Measurements from ENCODE around the gene EFCAB13. TPM values are rescaled to one million over a fixed set of nuclear protein-coding genes. Genes with fewer than 3 reads are reported as not detected.

EFCAB13 gene
- total RNA-seq, 3 donors from 2014 or later = 2.7 to 15.3 (median 4.7) TPM

DNA sequence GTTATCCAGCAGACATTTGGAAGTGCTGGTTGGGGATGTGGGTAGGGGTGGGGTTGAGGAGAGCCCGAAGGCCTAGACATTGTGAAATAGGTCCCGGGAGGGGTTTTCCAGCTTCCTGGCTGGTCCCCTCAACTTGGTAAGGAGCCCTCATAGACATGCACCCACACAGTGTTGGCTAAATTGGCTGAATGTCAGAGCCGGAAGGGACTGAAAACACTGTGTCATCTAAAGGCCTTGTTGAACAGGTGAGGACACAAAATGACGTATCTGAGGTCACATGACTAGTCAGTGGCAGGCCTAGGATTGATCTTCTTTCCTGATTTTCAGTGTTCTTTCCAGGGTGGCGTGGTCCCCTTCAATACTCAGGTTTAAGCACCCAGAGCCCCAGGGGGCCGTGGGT is 42.5 kb upstream of the EFCAB13 start:
- intact Hi-C loops (cut with DNase I, micrococcal nuclease) = no loop called here
- H3K4me1 ChIP-seq (ENCODE audit: low read depth) = peaks cover 12% of the 10 kb centered on the region
- H3K9me3 ChIP-seq = no peaks in the 10 kb centered on the region
- DNase-seq = no peak
- no peak overlapping the region for H3K4me3 ChIP-seq
- TF ChIP-seq, protein P1, sequence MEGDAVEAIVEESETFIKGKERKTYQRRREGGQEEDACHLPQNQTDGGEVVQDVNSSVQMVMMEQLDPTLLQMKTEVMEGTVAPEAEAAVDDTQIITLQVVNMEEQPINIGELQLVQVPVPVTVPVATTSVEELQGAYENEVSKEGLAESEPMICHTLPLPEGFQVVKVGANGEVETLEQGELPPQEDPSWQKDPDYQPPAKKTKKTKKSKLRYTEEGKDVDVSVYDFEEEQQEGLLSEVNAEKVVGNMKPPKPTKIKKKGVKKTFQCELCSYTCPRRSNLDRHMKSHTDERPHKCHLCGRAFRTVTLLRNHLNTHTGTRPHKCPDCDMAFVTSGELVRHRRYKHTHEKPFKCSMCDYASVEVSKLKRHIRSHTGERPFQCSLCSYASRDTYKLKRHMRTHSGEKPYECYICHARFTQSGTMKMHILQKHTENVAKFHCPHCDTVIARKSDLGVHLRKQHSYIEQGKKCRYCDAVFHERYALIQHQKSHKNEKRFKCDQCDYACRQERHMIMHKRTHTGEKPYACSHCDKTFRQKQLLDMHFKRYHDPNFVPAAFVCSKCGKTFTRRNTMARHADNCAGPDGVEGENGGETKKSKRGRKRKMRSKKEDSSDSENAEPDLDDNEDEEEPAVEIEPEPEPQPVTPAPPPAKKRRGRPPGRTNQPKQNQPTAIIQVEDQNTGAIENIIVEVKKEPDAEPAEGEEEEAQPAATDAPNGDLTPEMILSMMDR (IDR thresholded peaks at IDR 0.05) = no peak
- ATAC-seq = no peak
- H3K36me3 ChIP-seq (ENCODE audit: low read depth) = no peaks in the 10 kb centered on the region

DNA sequence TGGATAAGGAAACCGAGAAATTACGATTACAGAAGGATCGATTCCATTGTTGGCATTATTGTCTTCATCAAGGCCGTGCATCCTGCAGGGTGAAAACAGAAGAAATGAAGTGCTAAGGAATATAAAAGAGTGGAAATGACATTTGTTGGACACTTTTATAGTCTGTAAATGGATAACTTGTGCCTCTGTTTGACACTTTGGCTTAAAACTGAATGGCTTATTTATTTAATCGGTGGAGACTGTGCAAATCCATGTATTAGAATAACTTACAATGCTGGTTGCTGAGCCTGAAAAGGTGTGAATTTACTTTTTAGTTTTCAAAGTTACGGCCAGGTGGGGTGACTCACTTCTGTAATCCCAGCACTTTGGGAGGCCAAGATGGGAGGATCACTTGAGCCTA is 38.8 kb upstream of the EFCAB13 start:
- DNase-seq (no peak), ATAC-seq (no peak)
- intact Hi-C loops (cut with DNase I, micrococcal nuclease) = no loop called here
- H3K4me3 ChIP-seq = no peak overlapping the region
- no peaks in the 10 kb centered on the region for H3K9me3 ChIP-seq
- H3K4me1 ChIP-seq (ENCODE audit: low read depth) = no peaks in the 10 kb centered on the region
- no peaks in the 10 kb centered on the region for H3K36me3 ChIP-seq (ENCODE audit: low read depth)
- TF ChIP-seq, protein P1 (IDR thresholded peaks at IDR 0.05) = no peak

DNA sequence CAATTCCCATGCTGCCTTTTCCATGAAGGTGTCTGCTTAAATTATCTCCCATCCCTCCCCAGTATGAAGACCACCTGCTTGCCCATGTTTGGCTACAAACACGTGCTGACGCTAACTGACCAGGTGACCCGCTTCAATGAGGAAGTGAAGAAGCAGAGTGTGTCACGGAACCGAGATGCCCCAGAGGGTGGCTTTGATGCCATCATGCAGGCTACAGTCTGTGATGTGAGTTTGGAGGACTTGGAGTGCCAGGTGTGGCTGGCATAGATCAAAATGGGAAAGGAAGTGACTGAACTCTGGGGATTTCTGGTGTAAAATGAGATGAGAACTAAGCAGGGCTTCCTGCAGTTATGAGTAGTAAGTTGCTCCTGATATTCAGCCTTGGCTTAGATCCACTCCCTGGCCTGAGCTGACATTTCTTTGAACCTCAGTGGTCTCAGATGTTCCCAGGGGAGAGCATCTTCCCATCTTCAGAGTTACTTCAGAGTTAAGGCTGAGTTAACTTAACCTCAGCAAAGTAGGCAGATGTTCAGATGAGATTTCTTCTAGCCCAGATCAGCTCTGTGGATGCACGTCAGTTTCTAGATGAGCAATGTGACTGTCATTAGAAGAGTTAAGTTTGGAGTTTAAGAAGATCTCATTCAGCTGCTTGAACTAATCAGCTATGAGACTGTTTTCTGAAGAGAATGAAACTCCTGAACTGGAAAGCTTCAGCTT is 37.4 kb upstream of the EFCAB13 start:
- ATAC-seq (peak; percentile 30), DNase-seq (no peak)
- Histone ChIP-seq H3K36me3 (ENCODE audit: low read depth) (no peaks in the 10 kb centered on the region), H3K9me3 (no peaks in the 10 kb centered on the region), H3K4me3 (no peak overlapping the region), H3K4me1 (ENCODE audit: low read depth) (no peaks in the 10 kb centered on the region)
- TF ChIP-seq, protein P1 (IDR thresholded peaks at IDR 0.05) = no peak
- intact Hi-C loops (cut with DNase I, micrococcal nuclease) = no loop called here

DNA sequence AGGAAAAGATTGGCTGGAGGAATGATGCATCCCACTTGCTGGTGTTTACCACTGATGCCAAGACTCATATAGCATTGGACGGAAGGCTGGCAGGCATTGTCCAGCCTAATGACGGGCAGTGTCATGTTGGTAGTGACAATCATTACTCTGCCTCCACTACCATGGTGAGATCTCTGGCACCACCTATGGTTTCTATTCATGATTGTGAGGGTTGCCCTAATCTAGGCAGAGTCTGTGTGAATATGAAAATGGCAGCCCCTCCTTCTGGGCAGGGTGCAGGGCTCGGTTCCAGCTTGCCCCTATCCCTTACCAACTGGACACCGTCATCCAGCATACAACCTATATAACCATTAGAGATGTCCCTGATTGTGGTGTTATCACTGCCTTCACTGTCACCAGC is 36.7 kb upstream of the EFCAB13 start:
- no peak for ATAC-seq
- TF ChIP-seq, protein P1 (IDR thresholded peaks at IDR 0.05) = no peak
- H3K4me1 ChIP-seq (ENCODE audit: low read depth) = no peaks in the 10 kb centered on the region
- DNase-seq = no peak
- H3K36me3 ChIP-seq (ENCODE audit: low read depth) = no peaks in the 10 kb centered on the region
- no peak overlapping the region for H3K4me3 ChIP-seq
- intact Hi-C loops (cut with DNase I, micrococcal nuclease) = no loop called here
- no peaks in the 10 kb centered on the region for H3K9me3 ChIP-seq

- TF ChIP-seq, protein P1 (IDR thresholded peaks at IDR 0.05) = no peak
- DNase-seq = no peak
- Histone ChIP-seq H3K36me3 (ENCODE audit: low read depth) (no peaks in the 10 kb centered on the region), H3K9me3 (no peaks in the 10 kb centered on the region), H3K4me3 (no peak overlapping the region), H3K4me1 (ENCODE audit: low read depth) (no peaks in the 10 kb centered on the region)
- no peak for ATAC-seq
- intact Hi-C loops (cut with DNase I, micrococcal nuclease) = no loop called here
Observed at GRCh38 chr17:47287639-47288038, 36.1 kb upstream of the EFCAB13 start.
